B cell (primary cell): ENCODE measurements around the gene FAM168B. TPM values are rescaled to one million over a fixed set of nuclear protein-coding genes. Genes with fewer than 3 reads are reported as not detected.

ENCODE experiments used
- ATAC-seq: fragments of 200-7000 bp; cut with Tn5 transposase; one replicate; pipeline ENCODE4 v1.10.0; 2021; ENCODE audit warnings: low read depth, mild to moderate bottlenecking, moderate number of reproducible peaks, moderate library complexity
- CTCF ChIA-PET: fragments of 350-600 bp; sonication (Branson Sonifier 250); formaldehyde crosslinking; loops from one replicate; lab custom pipeline; 2021; ENCODE audit warnings: antibody characterized with exemption, inconsistent platforms; lab: Charles Lee
- POLR2A ChIA-PET: fragments of 350-600 bp; sonication (Branson Sonifier 250); formaldehyde crosslinking; loops from one replicate; lab custom pipeline; 2021; ENCODE audit warnings: antibody characterized with exemption; lab: Charles Lee
- DNase-seq: peaks from one replicate; pipeline ENCODE4 v3.0.0; 2013
- H2AFZ ChIP-seq: 2 replicates; pipeline ENCODE4 v1.6.1; 2012; ENCODE audit warnings: mild to moderate bottlenecking, low read depth, low read length; ENCODE audit not compliant: insufficient read depth, poor library complexity, severe bottlenecking
- H3K27ac ChIP-seq, 2 donors: 1 replicate in 1 of 2; 2 replicates in 1 of 2; pipeline ENCODE4 v1.5.1; 2012 to 2013; ENCODE audit warnings: low read length in 2 of 2, mild to moderate bottlenecking in 2 of 2, moderate library complexity in 1 of 2
- H3K27me3 ChIP-seq, 4 experiments: fragments of 200-600 bp in 1 of 4; sonication (generic) in 1 of 4; replicated peaks in 1 of 4; 1 replicate in 2 of 4; 2 replicates in 2 of 4; pipeline versions ENCODE4 v1.6.1 to v1.7.0; 2013 to 2016; ENCODE audit warnings: low read length in 3 of 4, mild to moderate bottlenecking in 2 of 4, mixed read lengths in 1 of 4, moderate library complexity in 1 of 4; ENCODE audit not compliant: insufficient read depth in 4 of 4, control insufficient read depth in 3 of 4; ENCODE audit errors: control extremely low read depth in 1 of 4
- H3K36me3 ChIP-seq, 2 experiments: replicated peaks in 1 of 2; 1 replicate in 1 of 2; 2 replicates in 1 of 2; pipeline versions ENCODE4 v1.6.1 to v1.7.1; 2013; ENCODE audit warnings: low read length in 1 of 2; ENCODE audit not compliant: insufficient read depth in 2 of 2, control insufficient read depth in 1 of 2; ENCODE audit errors: control extremely low read depth in 1 of 2, extremely low read depth in 1 of 2
- H3K4me1 ChIP-seq, 2 donors: fragments of 200-600 bp in 1 of 2; sonication (generic) in 1 of 2; 1 replicate in 1 of 2; 2 replicates in 1 of 2; pipeline versions ENCODE4 v1.5.1 to v1.6.1; 2013 to 2017; ENCODE audit warnings: low read length in 2 of 2; ENCODE audit not compliant: control insufficient read depth in 2 of 2, insufficient read depth in 2 of 2
- H3K4me2 ChIP-seq: replicated peaks from 2 replicates; pipeline ENCODE3; 2012; ENCODE audit warnings: mild to moderate bottlenecking, low read depth, low read length; ENCODE audit not compliant: poor library complexity, severe bottlenecking
- H3K4me3 ChIP-seq, 5 experiments: fragments of 200-600 bp in 1 of 5; sonication (generic) in 1 of 5; 1 replicate in 3 of 5; 2 replicates in 2 of 5; pipeline versions ENCODE4 v1.5.1 to v1.7.0; 2011 to 2016; ENCODE audit warnings: low read length in 4 of 5, mild to moderate bottlenecking in 4 of 5, low read depth in 2 of 5, control low read depth in 1 of 5, moderate library complexity in 1 of 5; ENCODE audit not compliant: insufficient read depth in 1 of 5; ENCODE audit errors: control extremely low read depth in 1 of 5, extremely low read depth in 1 of 5
- H3K79me2 ChIP-seq: fragments of 200-600 bp; sonication (generic); one replicate; pipeline ENCODE4 v1.6.0; 2016; ENCODE audit warnings: low read length; ENCODE audit not compliant: control insufficient read depth, insufficient read depth
- H3K9ac ChIP-seq: fragments of 200-600 bp; sonication (generic); 2 replicates; pipeline ENCODE4 v1.6.1; 2017; ENCODE audit warnings: mild to moderate bottlenecking, low read length, moderate library complexity
- H3K9me3 ChIP-seq, 3 donors: one replicate each; pipeline versions ENCODE4 v1.6.1 to v1.7.1; 2013; ENCODE audit warnings: low read length in 2 of 3; ENCODE audit not compliant: control insufficient read depth in 2 of 3, insufficient read depth in 1 of 3; ENCODE audit errors: control extremely low read depth in 1 of 3
- H4K20me1 ChIP-seq: 2 replicates; pipeline ENCODE4 v1.6.0; 2012; ENCODE audit warnings: mild to moderate bottlenecking, low read length; ENCODE audit not compliant: insufficient read depth, control insufficient read depth, poor library complexity, severe bottlenecking
- H3K27ac Mint-ChIP-seq: one replicate; pipeline ENCODE4 v1.8.0; 2021; ENCODE audit warnings: mixed read lengths
- H3K27me3 Mint-ChIP-seq: one replicate; pipeline ENCODE4 v1.8.0; 2021; ENCODE audit warnings: mixed read lengths
- H3K4me1 Mint-ChIP-seq: one replicate; pipeline ENCODE4 v1.8.0; 2021; ENCODE audit warnings: mixed read lengths
- H3K4me3 Mint-ChIP-seq: one replicate; pipeline ENCODE4 v1.8.0; 2021; ENCODE audit warnings: mixed read lengths
- H3K9me3 Mint-ChIP-seq: one replicate; pipeline ENCODE4 v1.8.0; 2022; ENCODE audit warnings: mixed read lengths; ENCODE audit not compliant: insufficient read depth
- EZH2 ChIP-seq: IDR thresholded peaks from 2 replicates; pipeline ENCODE4 v1.6.1; 2012; ENCODE audit warnings: borderline replicate concordance, low read depth, mild to moderate bottlenecking, moderate library complexity, low read length; ENCODE audit not compliant: insufficient read depth, poor library complexity, severe bottlenecking
- WGBS: methylation state at CpG from one replicate; pipeline ENCODE4 v1.1.5; 2013; ENCODE audit warnings: missing lambda C conversion rate; ENCODE audit not compliant: insufficient coverage; 5-methylcytosine and 5-hydroxymethylcytosine counted together
- intact Hi-C: fragments of 100-400 bp; cut with micrococcal nuclease; formaldehyde crosslinking; loops from one replicate; pipeline ENCODE4 v1.10.0; 2022
- polyA plus RNA-seq: library from polyadenylated mRNA; depleted of rRNA; stranded (reverse); fragments of >200 nt; gene quantifications from 2 replicates; pipeline ENCODE4 v1.2.3, GENCODE V29; 2012
- total RNA-seq, 2 donors: library from RNA; stranded (reverse); fragments of 120-200 nt in 1 of 2; gene quantifications; 1 replicate in 1 of 2; 2 replicates in 1 of 2; pipeline versions ENCODE4 v1.2.3 to v1.2.4, GENCODE V29; 2013 to 2022
- TF ChIP-seq, protein P1 (sequence below): fragments of 200-600 bp; IDR thresholded peaks from one replicate; pipeline ENCODE4 v1.8.0; 2022; ENCODE audit warnings: antibody characterized with exemption, mild to moderate bottlenecking

Gene FAM168B
- total and polyA plus RNA-seq, 2 donors (not counting 1 experiment from before 2014, with no cell fraction given) = 38.6 to 70.5 TPM

DNA sequence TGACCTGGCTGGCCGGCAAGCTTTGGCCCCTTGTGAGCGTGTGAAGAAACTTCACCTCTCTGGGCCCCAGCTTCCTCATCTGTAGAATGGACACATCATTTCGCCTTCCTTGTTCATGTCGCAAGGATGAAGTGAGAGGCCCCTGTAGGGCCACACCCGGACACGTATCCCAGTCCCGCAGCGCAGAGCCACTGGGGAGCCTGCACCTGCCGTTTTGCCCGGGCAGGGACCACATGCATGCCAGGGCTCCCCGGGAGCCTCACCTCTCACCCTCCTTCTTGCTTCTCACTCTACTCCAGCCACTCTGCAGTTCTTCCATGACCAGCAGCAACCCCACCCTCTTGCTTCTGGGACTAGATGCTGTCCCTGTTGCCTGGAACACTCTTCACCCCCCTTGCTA lies 77.5 kb downstream of the FAM168B start:
- Mint-ChIP-seq H3K27ac (no peak overlapping the region), H3K9me3 (no peaks in the 10 kb centered on the region), H3K4me1 (no peaks in the 10 kb centered on the region), H3K27me3 (peaks cover 40% of the 10 kb centered on the region), H3K4me3 (no peak overlapping the region)
- H3K36me3 ChIP-seq = no peaks in the 10 kb centered on the region
- peaks cover 0 to 4% (median 1%) of the 10 kb centered on the region in 4 experiments for H3K27me3 ChIP-seq
- POLR2A ChIA-PET = no interaction called here
- no peak overlapping the region for H2AFZ ChIP-seq
- intact Hi-C loops = no loop called here
- no peaks in the 10 kb centered on the region for H3K9me3 ChIP-seq
- H3K4me3 ChIP-seq = no peak overlapping the region
- TF ChIP-seq, protein P1, sequence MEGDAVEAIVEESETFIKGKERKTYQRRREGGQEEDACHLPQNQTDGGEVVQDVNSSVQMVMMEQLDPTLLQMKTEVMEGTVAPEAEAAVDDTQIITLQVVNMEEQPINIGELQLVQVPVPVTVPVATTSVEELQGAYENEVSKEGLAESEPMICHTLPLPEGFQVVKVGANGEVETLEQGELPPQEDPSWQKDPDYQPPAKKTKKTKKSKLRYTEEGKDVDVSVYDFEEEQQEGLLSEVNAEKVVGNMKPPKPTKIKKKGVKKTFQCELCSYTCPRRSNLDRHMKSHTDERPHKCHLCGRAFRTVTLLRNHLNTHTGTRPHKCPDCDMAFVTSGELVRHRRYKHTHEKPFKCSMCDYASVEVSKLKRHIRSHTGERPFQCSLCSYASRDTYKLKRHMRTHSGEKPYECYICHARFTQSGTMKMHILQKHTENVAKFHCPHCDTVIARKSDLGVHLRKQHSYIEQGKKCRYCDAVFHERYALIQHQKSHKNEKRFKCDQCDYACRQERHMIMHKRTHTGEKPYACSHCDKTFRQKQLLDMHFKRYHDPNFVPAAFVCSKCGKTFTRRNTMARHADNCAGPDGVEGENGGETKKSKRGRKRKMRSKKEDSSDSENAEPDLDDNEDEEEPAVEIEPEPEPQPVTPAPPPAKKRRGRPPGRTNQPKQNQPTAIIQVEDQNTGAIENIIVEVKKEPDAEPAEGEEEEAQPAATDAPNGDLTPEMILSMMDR = no peak
- no peak for TF ChIP-seq EZH2
- DNase-seq (no peak), ATAC-seq (no peak)
- WGBS = 97% methylated on average over 8 of the region's 11 CpGs
- no peak overlapping the region for H3K4me2 ChIP-seq
- CTCF ChIA-PET = no interaction called here
- no peaks in the 10 kb centered on the region for H3K4me1 ChIP-seq
- no peaks in the 10 kb centered on the region for H4K20me1 ChIP-seq
- H3K27ac ChIP-seq = no peak overlapping the region
- no peaks in the 10 kb centered on the region for H3K79me2 ChIP-seq
- no peak overlapping the region for H3K9ac ChIP-seq

DNA sequence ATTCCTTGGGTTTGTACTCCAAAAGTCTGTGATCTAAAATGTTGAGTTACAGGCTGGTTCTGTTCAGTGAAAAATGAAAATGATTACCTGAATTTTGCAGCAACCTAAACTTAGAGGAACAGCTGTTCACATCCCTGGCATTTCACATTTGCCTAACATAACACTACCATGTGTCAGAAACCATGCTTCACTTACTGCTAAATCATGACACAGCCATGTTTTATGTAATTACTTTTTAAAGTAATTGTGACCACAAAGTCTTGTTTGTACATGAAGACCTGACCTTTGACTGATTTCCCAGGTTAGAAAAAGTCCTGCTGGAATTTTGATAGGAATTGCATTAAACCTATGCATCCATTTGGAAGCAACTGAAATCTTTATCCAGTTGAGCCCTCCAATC lies 79.1 kb downstream of the FAM168B start:
- H3K27me3 Mint-ChIP-seq = peaks cover 46% of the 10 kb centered on the region
- POLR2A ChIA-PET = no interaction called here

More for the DNA sequence above, 79.1 kb downstream of the FAM168B start:
- intact Hi-C loops = no loop called here
- ATAC-seq (no peak), DNase-seq (no peak)
- Histone ChIP-seq H3K27me3 (peaks cover 0 to 7% (median 1%) of the 10 kb centered on the region in 4 experiments), H4K20me1 (no peaks in the 10 kb centered on the region), H3K27ac (no peak overlapping the region), H3K9ac (no peak overlapping the region), H3K4me2 (no peak overlapping the region), H3K9me3 (no peaks in the 10 kb centered on the region), H3K4me1 (no peaks in the 10 kb centered on the region), H2AFZ (no peak overlapping the region), H3K4me3 (no peak overlapping the region), H3K36me3 (no peaks in the 10 kb centered on the region), H3K79me2 (no peaks in the 10 kb centered on the region)
- Mint-ChIP-seq H3K27ac (no peak overlapping the region), H3K4me1 (no peaks in the 10 kb centered on the region), H3K9me3 (no peaks in the 10 kb centered on the region), H3K4me3 (no peak overlapping the region)
- CTCF ChIA-PET = no interaction called here
- TF ChIP-seq, protein P1 = no peak
- no peak for TF ChIP-seq EZH2
